ENCODE data around the gene MYL3. TPM values are rescaled to one million over a fixed set of nuclear protein-coding genes. Genes with fewer than 3 reads are reported as not detected.

Gene MYL3
- total RNA-seq, 4 donors from 2014 or later = 0.82 to 16.1 (median 1.4) TPM; not detected in 1

DNA sequence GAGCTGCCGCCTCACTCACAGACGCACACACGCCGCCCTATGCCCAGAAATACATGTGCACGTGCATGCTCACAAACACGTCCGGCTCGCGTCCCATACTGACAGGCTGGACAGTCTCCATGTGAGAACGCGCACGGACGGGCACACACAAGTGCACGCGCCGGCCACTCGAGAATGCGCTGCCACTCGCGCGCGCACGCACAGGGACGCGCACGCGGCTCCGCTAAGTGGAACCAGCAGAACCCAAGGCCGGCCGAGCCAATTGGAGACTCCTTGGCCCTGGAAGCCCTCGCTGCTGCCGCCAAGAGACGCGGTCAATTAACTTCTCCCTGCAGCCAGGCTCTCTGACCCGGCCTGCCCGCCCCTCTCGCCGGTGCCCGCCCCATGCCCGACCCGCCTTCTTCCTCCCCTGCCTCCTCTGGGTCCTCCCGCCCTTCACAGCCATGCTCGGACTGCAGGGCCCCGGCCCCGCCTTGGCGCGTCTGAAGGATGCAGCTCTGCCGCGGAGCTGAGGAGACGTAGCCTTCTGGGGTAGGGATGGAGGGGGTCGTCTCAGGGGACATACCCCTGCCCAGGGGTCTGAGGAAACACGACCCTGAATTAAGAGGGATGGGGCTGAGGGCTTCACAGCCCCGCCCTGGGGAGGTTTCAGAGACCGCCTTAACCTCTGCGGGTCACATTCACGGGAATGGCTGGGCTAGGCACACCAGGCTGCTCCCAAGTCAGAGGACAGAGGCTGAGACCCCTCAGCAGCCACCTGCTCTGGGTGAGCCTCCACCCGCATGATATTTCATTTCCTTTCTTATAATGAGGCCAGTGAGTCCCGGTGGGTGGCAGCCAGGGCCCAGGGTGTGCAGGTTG is 29.3 kb upstream of the MYL3 start:
- Histone ChIP-seq H3K27ac (peak overlapping the region in 2 of 4 donors; percentile 29 to 39), H3K27me3 (peaks cover 15% of the 10 kb centered on the region), H3K4me3 (peak overlapping the region in 3 of 4 donors; percentile 15 to 43 (median 31)), H3K36me3 (no peaks in the 10 kb centered on the region), H3K9me3 (no peaks in the 10 kb centered on the region), H3K4me1 (peaks cover 0 to 13% (median 13%) of the 10 kb centered on the region in 4 donors)
- in situ Hi-C loops (cut with MboI; ENCODE audit: low pct_ligation_motif_present in 1 of 4, low pct_unique_long_range_greater_than_20kb in 1 of 4, low sequenced_read_pairs in 3 of 4) (loop anchor here in 1 of 4 donors (10.0 kb wide), 1 partner anchor 178 kb away; the partner anchor contains the start of gene PRSS50), intact Hi-C loops (cut with DNase I; ENCODE audit: low total_unique reads) (no loop called here)
- 0 to 6% methylated on average over 3 to 51 of the region's 58 CpGs for WGBS, 2 donors (ENCODE audit: low coverage in 1 of 2)
- peak; percentile 60 for DNase-seq
- TF ChIP-seq CTCF (IDR thresholded peaks at IDR 0.05) (no peak), POLR2AphosphoS5 (IDR thresholded peaks at IDR 0.05) (no peak), EP300 (IDR thresholded peaks at IDR 0.05; ENCODE audit: low read depth) (no peak), POLR2A (IDR thresholded peaks at IDR 0.05) (no peak)

GRCh38 chr3:46891132-46891531 is 27.9 kb upstream of the MYL3 start:
- no peak overlapping the region for H3K27ac ChIP-seq
- no peak for DNase-seq
- WGBS, 2 donors (ENCODE audit: low coverage in 1 of 2) = 83 to 100% methylated on average over 1 to 2 of the region's 3 CpGs
- H3K4me3 ChIP-seq = no peak overlapping the region
- in situ Hi-C loops (cut with MboI; ENCODE audit: low pct_ligation_motif_present in 1 of 4, low pct_unique_long_range_greater_than_20kb in 1 of 4, low sequenced_read_pairs in 3 of 4) (loop anchor here in 1 of 4 donors (10.0 kb wide), 1 partner anchor 176 kb away; the partner anchor contains the start of gene PRSS50), intact Hi-C loops (cut with DNase I; ENCODE audit: low total_unique reads) (no loop called here)
- H3K36me3 ChIP-seq = no peaks in the 10 kb centered on the region
- H3K4me1 ChIP-seq = peaks cover 0 to 13% (median 13%) of the 10 kb centered on the region in 4 donors
- no peaks in the 10 kb centered on the region for H3K9me3 ChIP-seq
- no peak for TF ChIP-seq POLR2A (IDR thresholded peaks at IDR 0.05)
- peaks cover 19% of the 10 kb centered on the region for H3K27me3 ChIP-seq

GRCh38 chr3:46890132-46890531 is 26.9 kb upstream of the MYL3 start:
- intact Hi-C loops (cut with DNase I; ENCODE audit: low total_unique reads) = no loop called here
- Histone ChIP-seq H3K36me3 (no peaks in the 10 kb centered on the region), H3K4me3 (no peak overlapping the region), H3K9me3 (no peaks in the 10 kb centered on the region), H3K27ac (no peak overlapping the region), H3K4me1 (peaks cover 0 to 13% (median 13%) of the 10 kb centered on the region in 4 donors), H3K27me3 (peaks cover 19% of the 10 kb centered on the region)
- DNase-seq = no peak
- TF ChIP-seq POLR2A (IDR thresholded peaks at IDR 0.05) (no peak), CTCF (IDR thresholded peaks at IDR 0.05) (no peak), EP300 (IDR thresholded peaks at IDR 0.05; ENCODE audit: low read depth) (no peak), POLR2AphosphoS5 (IDR thresholded peaks at IDR 0.05) (no peak)
- in situ Hi-C loops (cut with MboI; ENCODE audit: low pct_ligation_motif_present in 1 of 4, low pct_unique_long_range_greater_than_20kb in 1 of 4, low sequenced_read_pairs in 3 of 4) = loop anchor here in 1 of 4 donors (10.0 kb wide), 1 partner anchor 175 kb away; the partner anchor contains the start of gene PRSS50
- 95 to 100% methylated on average over 1 of the region's 1 CpG for WGBS, 2 donors (ENCODE audit: low coverage in 1 of 2)

DNA sequence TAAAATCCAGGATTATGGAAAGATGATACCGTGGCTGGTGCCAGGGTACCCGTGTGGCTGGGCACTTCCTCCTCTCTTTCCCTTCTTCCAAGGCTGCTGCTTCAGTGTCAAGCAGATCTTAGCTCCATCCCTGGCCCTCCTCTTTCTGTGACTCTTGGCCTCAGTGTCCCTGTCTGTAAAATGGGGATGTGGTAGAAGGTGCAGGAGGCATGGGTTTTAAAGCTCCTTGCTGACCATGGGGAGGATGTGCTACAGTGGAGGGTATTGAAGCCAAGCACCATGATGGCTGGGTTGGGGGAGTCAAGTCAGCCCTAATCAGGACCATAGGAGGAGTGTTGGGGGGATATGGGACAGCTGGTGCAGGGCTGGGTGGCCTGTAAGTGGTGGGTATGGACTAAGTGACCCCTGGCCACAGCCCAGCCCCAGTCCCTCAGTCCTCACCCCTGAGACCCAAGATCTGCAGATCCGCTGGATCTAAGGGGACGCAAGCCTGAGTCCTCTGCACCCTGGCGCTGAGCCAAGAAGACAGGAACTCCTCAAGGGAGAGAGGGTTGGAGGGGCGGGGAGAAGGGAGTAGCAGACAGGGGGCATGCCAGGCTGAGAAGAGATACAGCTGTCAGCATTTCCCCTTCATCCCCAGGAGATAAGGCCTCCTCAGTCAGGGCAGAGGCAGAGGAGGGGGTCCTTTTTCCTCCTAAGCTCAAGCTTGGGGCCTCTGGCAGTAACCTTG is 26.3 kb upstream of the MYL3 start:
- no peak overlapping the region for H3K4me3 ChIP-seq
- no peak for TF ChIP-seq EP300 (IDR thresholded peaks at IDR 0.05; ENCODE audit: low read depth)
- TF ChIP-seq POLR2AphosphoS5 (IDR thresholded peaks at IDR 0.05) = no peak
- no peak for TF ChIP-seq CTCF (IDR thresholded peaks at IDR 0.05)
- TF ChIP-seq POLR2A (IDR thresholded peaks at IDR 0.05) = no peak
- no peak overlapping the region for H3K27ac ChIP-seq
- peaks cover 0 to 13% (median 13%) of the 10 kb centered on the region in 4 donors for H3K4me1 ChIP-seq
- intact Hi-C loops (cut with DNase I; ENCODE audit: low total_unique reads) (no loop called here), in situ Hi-C loops (cut with MboI; ENCODE audit: low pct_ligation_motif_present in 1 of 4, low pct_unique_long_range_greater_than_20kb in 1 of 4, low sequenced_read_pairs in 3 of 4) (loop anchor here in 1 of 4 donors (10.0 kb wide), 1 partner anchor 175 kb away; the partner anchor contains the start of gene PRSS50)
- WGBS, 2 donors (ENCODE audit: low coverage in 1 of 2) = 64% methylated on average over 6 of the region's 6 CpGs; no CpG with 5 or more reads in 1 of the 2 donors
- H3K36me3 ChIP-seq = no peaks in the 10 kb centered on the region
- DNase-seq = no peak
- peaks cover 24% of the 10 kb centered on the region for H3K27me3 ChIP-seq
- H3K9me3 ChIP-seq = no peaks in the 10 kb centered on the region
